K562 (cell line): ENCODE results near the gene SYTL2.

Source experiments
- GTF2F1 ChIP-seq: IDR thresholded peaks from 2 replicates; pipeline ENCODE4 v1.6.1; 2011; ENCODE audit warnings: low read depth, low read length, improper control_type of control experiment
- HNRNPLL ChIP-seq: fragments of 200-400 bp; formaldehyde crosslinking; IDR thresholded peaks from 2 replicates; pipeline ENCODE4 v1.6.1; 2017; ENCODE audit warnings: low read length, low read depth, mild to moderate bottlenecking; ENCODE audit not compliant: poor library complexity, severe bottlenecking
- MTA3 ChIP-seq: fragments of 450-650 bp; formaldehyde crosslinking; IDR thresholded peaks from 2 replicates; pipeline ENCODE4 v1.6.1; 2017; ENCODE audit warnings: mild to moderate bottlenecking, borderline replicate concordance
- MYC ChIP-seq, 2 experiments: fragments of 250-450 bp in 1 of 2; sonication (Bioruptor Pico) in 1 of 2; IDR thresholded peaks; 2 replicates each; pipeline versions ENCODE4 v1.5.1 to v1.6.1; 2012 to 2021; ENCODE audit warnings: low read depth in 2 of 2, borderline replicate concordance in 1 of 2, improper control_type of control experiment in 1 of 2, low read length in 1 of 2, mild to moderate bottlenecking in 1 of 2, moderate library complexity in 1 of 2
- PREB ChIP-seq: sonication (generic); formaldehyde crosslinking; IDR thresholded peaks from 2 replicates; pipeline ENCODE4 v1.8.1; 2023; ENCODE audit warnings: mild to moderate bottlenecking, missing genetic modification reagents
- RFX7 ChIP-seq: fragments of 250-450 bp; sonication (Bioruptor Pico); IDR thresholded peaks from 2 replicates; pipeline ENCODE4 v1.5.1; 2021; ENCODE audit warnings: mild to moderate bottlenecking
- ZNF274 ChIP-seq: IDR thresholded peaks from 2 replicates; pipeline ENCODE4 v1.6.1; 2011; ENCODE audit warnings: low read depth, mild to moderate bottlenecking, low read length, moderate library complexity, borderline replicate concordance
- ZNF589 ChIP-seq: fragments of 200-800 bp; sonication (Bioruptor generic); IDR thresholded peaks from 2 replicates; pipeline ENCODE4 v1.6.1; 2016; ENCODE audit warnings: low read depth, missing genetic modification characterization, missing compliant biosample characterization
- TF ChIP-seq, protein P1 (sequence below), 3 experiments: IDR thresholded peaks in 2 of 3; conservative IDR thresholded peaks in 1 of 3; 2 replicates each; pipeline ENCODE4 v1.5.1; 2011 to 2012; ENCODE audit warnings: low read length in 3 of 3, mild to moderate bottlenecking in 3 of 3, control low read depth in 2 of 3, improper control_type of control experiment in 1 of 3, inconsistent platforms in 1 of 3, low read depth in 1 of 3, mixed read lengths in 1 of 3, moderate library complexity in 1 of 3; ENCODE audit not compliant: insufficient read depth in 2 of 3

DNA sequence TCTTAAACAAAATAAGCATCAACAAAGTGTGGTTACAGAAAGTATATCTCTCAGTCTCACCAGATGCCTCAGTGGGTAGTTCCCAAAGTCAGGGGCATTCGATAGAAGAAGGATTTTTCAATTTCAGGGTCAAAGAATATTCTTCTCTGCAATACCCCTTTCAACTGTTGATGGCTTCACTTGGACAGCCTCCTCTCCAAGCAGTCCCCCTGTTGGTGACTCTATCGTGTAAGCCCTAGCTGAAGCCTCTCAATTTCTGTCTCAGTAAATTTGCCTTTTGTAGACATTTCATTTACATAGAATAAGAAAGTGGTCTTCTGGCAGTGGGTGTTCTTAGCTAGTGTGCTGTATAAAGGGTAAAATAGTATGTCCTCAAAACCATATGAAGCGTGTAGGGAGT is 33.0 kb upstream of the SYTL2 start:
- TF ChIP-seq, protein P1, sequence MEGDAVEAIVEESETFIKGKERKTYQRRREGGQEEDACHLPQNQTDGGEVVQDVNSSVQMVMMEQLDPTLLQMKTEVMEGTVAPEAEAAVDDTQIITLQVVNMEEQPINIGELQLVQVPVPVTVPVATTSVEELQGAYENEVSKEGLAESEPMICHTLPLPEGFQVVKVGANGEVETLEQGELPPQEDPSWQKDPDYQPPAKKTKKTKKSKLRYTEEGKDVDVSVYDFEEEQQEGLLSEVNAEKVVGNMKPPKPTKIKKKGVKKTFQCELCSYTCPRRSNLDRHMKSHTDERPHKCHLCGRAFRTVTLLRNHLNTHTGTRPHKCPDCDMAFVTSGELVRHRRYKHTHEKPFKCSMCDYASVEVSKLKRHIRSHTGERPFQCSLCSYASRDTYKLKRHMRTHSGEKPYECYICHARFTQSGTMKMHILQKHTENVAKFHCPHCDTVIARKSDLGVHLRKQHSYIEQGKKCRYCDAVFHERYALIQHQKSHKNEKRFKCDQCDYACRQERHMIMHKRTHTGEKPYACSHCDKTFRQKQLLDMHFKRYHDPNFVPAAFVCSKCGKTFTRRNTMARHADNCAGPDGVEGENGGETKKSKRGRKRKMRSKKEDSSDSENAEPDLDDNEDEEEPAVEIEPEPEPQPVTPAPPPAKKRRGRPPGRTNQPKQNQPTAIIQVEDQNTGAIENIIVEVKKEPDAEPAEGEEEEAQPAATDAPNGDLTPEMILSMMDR (IDR thresholded peaks at IDR 0.05 in 2 of 3, conservative IDR thresholded peaks at IDR 0.05 in 1 of 3; ENCODE audit: insufficient read depth in 2 of 3, low read depth in 1 of 3, low read length in 3 of 3) = 0 out of 6 replicates have a peak, but pooled peaks of 1 of the 3 experiments have one; percentile 13
- TF ChIP-seq ZNF589 (CRISPR knock-in tag) (no peak), HNRNPLL (no peak), ZNF274 (no peak), PREB (CRISPR knock-in tag) (no peak), RFX7 (no peak), MTA3 (no peak), GTF2F1 (no peak), MYC (IDR thresholded peaks at IDR 0.05; ENCODE audit: low read depth, low read length) (no peak), MYC (CRISPR knock-in tag; IDR thresholded peaks at IDR 0.05; ENCODE audit: borderline replicate concordance, low read depth) (no peak)
